GM12865 (cell line): ENCODE results near the gene FGF2.

ENCODE experiments used
- DNase-seq: peaks from one replicate; pipeline ENCODE4 v3.0.0; 2010; ENCODE audit warnings: low read depth
- H3K4me3 ChIP-seq: 2 replicates; pipeline ENCODE4 v1.5.1; 2011; ENCODE audit warnings: mild to moderate bottlenecking, low read depth, low read length, control low read depth
- CTCF ChIP-seq: IDR thresholded peaks from 2 replicates; pipeline ENCODE4 v1.5.1; 2011; ENCODE audit warnings: low read length, control low read depth, low read depth, inconsistent platforms; ENCODE audit not compliant: insufficient read depth; ENCODE audit errors: missing control alignments

Gene FGF2

GRCh38 chr4:122912810-122913575 lies 86.4 kb downstream of the FGF2 start:
- no peak for TF ChIP-seq CTCF
- H3K4me3 ChIP-seq, result no peak overlapping the region
- no peak for DNase-seq

GRCh38 chr4:122914292-122914904 lies 87.8 kb downstream of the FGF2 start:
- peak; percentile 33 for DNase-seq
- no peak overlapping the region for H3K4me3 ChIP-seq
- peak; percentile 20 for TF ChIP-seq CTCF

- no peak overlapping the region for H3K4me3 ChIP-seq
- no peak for DNase-seq
- TF ChIP-seq CTCF, result no peak
Observed at GRCh38 chr4:122914938-122915337, 88.3 kb downstream of the FGF2 start.

- no peak for DNase-seq
- no peak for TF ChIP-seq CTCF
- H3K4me3 ChIP-seq, result no peak overlapping the region
Observed at GRCh38 chr4:122917731-122918130, 91.1 kb downstream of the FGF2 start.

- DNase-seq, result no peak
- H3K4me3 ChIP-seq, result no peak overlapping the region
- no peak for TF ChIP-seq CTCF
Observed at GRCh38 chr4:122920473-122920872, 93.8 kb downstream of the FGF2 start.

GRCh38 chr4:122921300-122921699 lies 94.7 kb downstream of the FGF2 start:
- TF ChIP-seq CTCF, result no peak
- DNase-seq, result no peak
- peak overlapping the region; percentile 79 for H3K4me3 ChIP-seq
